HCT116 (cell line): Measurements from ENCODE around the gene HPCAL1. TPM values are rescaled to one million over a fixed set of nuclear protein-coding genes. Genes with fewer than 3 reads are reported as not detected.

Experiments
- ATAC-seq: fragments of 200-7000 bp; cut with Tn5 transposase; 2 replicates; pipeline ENCODE4 v1.9.1; 2020; ENCODE audit warnings: mild to moderate bottlenecking, moderate library complexity
- BruUV-seq: library from RNA; stranded (reverse); fragments of 400-500 nt; replicated peaks from 2 replicates; lab custom pipeline; 2021; lab: Mats Ljungman, UMichigan
- CTCF ChIA-PET: fragments of 300-600 bp; sonication (Branson Sonifier 250); formaldehyde crosslinking; loops from one replicate; lab custom pipeline; 2021; ENCODE audit warnings: antibody characterized with exemption; lab: Charles Lee
- POLR2A ChIA-PET: fragments of 300-600, 350-600 bp; sonication (Branson Sonifier 250); formaldehyde crosslinking; loops from one replicate; lab custom pipeline; 2021; ENCODE audit warnings: antibody characterized with exemption; lab: Charles Lee
- RAD21 ChIA-PET, 2 experiments: fragments of 300-600 bp; sonication (Branson Sonifier 250); formaldehyde crosslinking; loops; one replicate each; lab custom pipeline; 2023; ENCODE audit warnings: low total read pairs in 2 of 2; ENCODE audit not compliant: uncharacterized antibody in 2 of 2, unreplicated experiment in 2 of 2, low non-redundant PET in 1 of 2; lab: Charles Lee
- DNase-seq: peaks from one replicate; pipeline ENCODE4 v3.0.0-alpha.2; 2010; ENCODE audit warnings: low read depth, low spot score
- H2AFZ ChIP-seq: fragments of 200-600 bp; shearing (Covaris generic), sonication (generic); 2 replicates; pipeline ENCODE4 v1.6.1; 2017; ENCODE audit warnings: low read depth, mixed run types, mixed read lengths, antibody characterized with exemption, low read length; ENCODE audit not compliant: poor library complexity, severe bottlenecking
- H3K27ac ChIP-seq: 2 replicates; pipeline ENCODE4 v1.5.1; 2012; ENCODE audit warnings: low read depth, low read length
- H3K27me3 ChIP-seq: fragments of 200-600 bp; sonication (generic); 2 replicates; pipeline ENCODE4 v1.6.1; 2016; ENCODE audit warnings: mixed run types, low read length, mixed read lengths; ENCODE audit not compliant: insufficient read depth
- H3K36me3 ChIP-seq, 2 experiments: fragments of 200-500 bp in 1 of 2; fragments of 200-600 bp in 1 of 2; sonication (Bioruptor generic) in 1 of 2; sonication (generic) in 1 of 2; 2 replicates each; pipeline versions ENCODE4 v1.5.1 to v1.6.1; 2014 to 2016; ENCODE audit warnings: low read length in 2 of 2, inconsistent platforms in 1 of 2, mixed read lengths in 1 of 2, mixed run types in 1 of 2; ENCODE audit not compliant: insufficient read depth in 2 of 2, control insufficient read depth in 1 of 2
- H3K4me1 ChIP-seq, 2 experiments: fragments of 200-600 bp in 1 of 2; sonication (generic) in 1 of 2; 2 replicates each; pipeline versions ENCODE4 v1.5.1 to v1.6.1; 2012 to 2017; ENCODE audit warnings: low read length in 2 of 2, inconsistent platforms in 1 of 2, mild to moderate bottlenecking in 1 of 2, mixed read lengths in 1 of 2, mixed run types in 1 of 2, moderate library complexity in 1 of 2; ENCODE audit not compliant: insufficient read depth in 2 of 2, control insufficient read depth in 1 of 2
- H3K4me2 ChIP-seq: fragments of 200-600 bp; sonication (generic); 2 replicates; pipeline ENCODE4 v1.6.1; 2017; ENCODE audit warnings: mixed run types, low read length, mixed read lengths
- H3K4me3 ChIP-seq, 2 experiments: fragments of 200-600 bp in 1 of 2; sonication (generic) in 1 of 2; replicated peaks in 1 of 2; 2 replicates each; pipeline ENCODE4 v1.5.1; 2011 to 2016; ENCODE audit warnings: low read length in 2 of 2, control low read depth in 1 of 2, low read depth in 1 of 2, mild to moderate bottlenecking in 1 of 2, mixed read lengths in 1 of 2, mixed run types in 1 of 2
- H3K79me2 ChIP-seq: fragments of 200-600 bp; sonication (generic); 2 replicates; pipeline ENCODE4 v1.6.1; 2017; ENCODE audit warnings: mild to moderate bottlenecking, mixed run types, low read length, moderate library complexity, mixed read lengths; ENCODE audit not compliant: insufficient read depth
- H3K9ac ChIP-seq: fragments of 200-600 bp; sonication (generic); 2 replicates; pipeline ENCODE4 v1.6.1; 2016; ENCODE audit warnings: low read length, mixed read lengths
- H3K9me2 ChIP-seq: fragments of 200-600 bp; sonication (generic), shearing (Covaris generic); 2 replicates; pipeline ENCODE4 v1.6.1; 2017; ENCODE audit warnings: mixed run types, mild to moderate bottlenecking, moderate library complexity; ENCODE audit not compliant: insufficient read depth
- H3K9me3 ChIP-seq, 2 experiments: fragments of 200-500 bp in 1 of 2; fragments of 200-600 bp in 1 of 2; sonication (Bioruptor generic) in 1 of 2; sonication (generic) in 1 of 2; 2 replicates each; pipeline ENCODE4 v1.6.1; 2014 to 2017; ENCODE audit warnings: low read length in 2 of 2, mixed read lengths in 2 of 2, inconsistent platforms in 1 of 2, low read depth in 1 of 2, mild to moderate bottlenecking in 1 of 2, mixed run types in 1 of 2, moderate library complexity in 1 of 2; ENCODE audit not compliant: control insufficient read depth in 1 of 2, insufficient read depth in 1 of 2
- H4K20me1 ChIP-seq: fragments of 200-600 bp; sonication (generic), shearing (Covaris generic); 2 replicates; pipeline ENCODE4 v1.6.1; 2017; ENCODE audit warnings: mixed run types, mild to moderate bottlenecking, moderate library complexity; ENCODE audit not compliant: insufficient read depth
- ELF1 ChIP-seq: IDR thresholded peaks from 2 replicates; pipeline ENCODE4 v1.6.1; 2012; ENCODE audit warnings: low read depth, borderline replicate concordance
- EZH2 ChIP-seq: fragments of 200-600 bp; sonication (generic); IDR thresholded peaks from 2 replicates; pipeline ENCODE4 v1.6.1; 2017; ENCODE audit warnings: antibody characterized with exemption, mixed run types
- EZH2phosphoT487 ChIP-seq: fragments of 200-600 bp; IDR thresholded peaks from 2 replicates; pipeline ENCODE4 v1.6.1; 2018; ENCODE audit warnings: antibody characterized with exemption, borderline replicate concordance
- POLR2A ChIP-seq: IDR thresholded peaks from 2 replicates; pipeline ENCODE4 v1.7.0; 2011; ENCODE audit warnings: borderline replicate concordance; ENCODE audit not compliant: insufficient read depth, insufficient read length; ENCODE audit errors: extremely low read depth
- RAD21 ChIP-seq: IDR thresholded peaks from 2 replicates; pipeline ENCODE4 v1.6.1; 2012; ENCODE audit warnings: low read depth, mild to moderate bottlenecking
- SRF ChIP-seq: IDR thresholded peaks from 2 replicates; pipeline ENCODE4 v1.6.1; 2012; ENCODE audit warnings: low read depth
- YY1 ChIP-seq: IDR thresholded peaks from 2 replicates; pipeline ENCODE4 v1.6.1; 2011; ENCODE audit warnings: low read length, low read depth, moderate library complexity, mild to moderate bottlenecking; ENCODE audit not compliant: insufficient replicate concordance; ENCODE audit errors: extremely low read depth
- intact Hi-C: fragments of 100-400 bp; cut with micrococcal nuclease; formaldehyde crosslinking; loops from 2 replicates; pipeline ENCODE4 v1.10.0; 2022
- total RNA-seq: library from RNA; stranded (reverse); gene quantifications from one replicate; pipeline ENCODE4 v1.2.1, GENCODE V29; 2021; ENCODE audit not compliant: unreplicated experiment
- TF ChIP-seq, protein P1 (sequence below): IDR thresholded peaks from 2 replicates; pipeline ENCODE4 v1.6.1; 2012
- TF ChIP-seq, protein P2 (sequence below): IDR thresholded peaks from 2 replicates; pipeline ENCODE4 v1.6.1; 2011; ENCODE audit warnings: mild to moderate bottlenecking, low read length, moderate library complexity; ENCODE audit not compliant: insufficient replicate concordance; ENCODE audit errors: extremely low read depth

Gene HPCAL1
- total RNA-seq, 1 experiment from 2014 or later: 111 TPM

DNA sequence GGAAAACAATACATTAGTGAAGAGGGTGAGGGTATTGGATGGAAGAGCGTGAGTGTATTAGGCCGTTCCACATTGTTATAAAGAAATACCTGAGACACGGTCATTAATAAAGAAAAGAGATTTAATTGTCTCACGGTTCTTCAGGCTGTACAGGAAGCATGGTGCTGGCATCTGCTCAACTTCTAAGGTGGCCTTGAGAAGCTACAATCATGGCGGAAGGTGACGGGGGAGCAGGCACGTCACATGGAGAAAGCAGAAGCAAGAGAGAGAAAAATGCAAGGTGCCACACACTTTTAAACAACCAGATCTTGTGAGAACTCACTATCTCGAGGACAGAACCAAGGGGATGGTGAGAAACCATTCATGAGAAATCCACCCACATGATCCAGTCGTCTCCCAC, 18.2 kb downstream of the HPCAL1 start:
- Histone ChIP-seq H3K27me3 (no peaks in the 10 kb centered on the region), H3K4me3 (no peak overlapping the region), H2AFZ (no peak overlapping the region), H3K36me3 (no peaks in the 10 kb centered on the region), H3K9ac (no peak overlapping the region), H4K20me1 (no peaks in the 10 kb centered on the region), H3K4me2 (no peak overlapping the region), H3K9me2 (no peaks in the 10 kb centered on the region), H3K79me2 (peaks cover 94% of the 10 kb centered on the region), H3K4me1 (peaks cover 0 to 12% of the 10 kb centered on the region in 2 experiments; a peak in 1 of 4 replicates), H3K27ac (no peak overlapping the region), H3K9me3 (no peaks in the 10 kb centered on the region)
- ATAC-seq (no peak), DNase-seq (no peak)
- intact Hi-C loops: no loop called here
- POLR2A ChIA-PET: no interaction called here
- CTCF ChIA-PET: no interaction called here
- RAD21 ChIA-PET: no interaction called here
- BruUV-seq: no TSS peak
- no peak for TF ChIP-seq EZH2phosphoT487
- no peak for TF ChIP-seq ELF1
- TF ChIP-seq, protein P1, sequence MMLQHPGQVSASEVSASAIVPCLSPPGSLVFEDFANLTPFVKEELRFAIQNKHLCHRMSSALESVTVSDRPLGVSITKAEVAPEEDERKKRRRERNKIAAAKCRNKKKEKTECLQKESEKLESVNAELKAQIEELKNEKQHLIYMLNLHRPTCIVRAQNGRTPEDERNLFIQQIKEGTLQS: no peak
- no peak for TF ChIP-seq RAD21
- no peak for TF ChIP-seq EZH2
- no peak for TF ChIP-seq YY1
- TF ChIP-seq, protein P2, sequence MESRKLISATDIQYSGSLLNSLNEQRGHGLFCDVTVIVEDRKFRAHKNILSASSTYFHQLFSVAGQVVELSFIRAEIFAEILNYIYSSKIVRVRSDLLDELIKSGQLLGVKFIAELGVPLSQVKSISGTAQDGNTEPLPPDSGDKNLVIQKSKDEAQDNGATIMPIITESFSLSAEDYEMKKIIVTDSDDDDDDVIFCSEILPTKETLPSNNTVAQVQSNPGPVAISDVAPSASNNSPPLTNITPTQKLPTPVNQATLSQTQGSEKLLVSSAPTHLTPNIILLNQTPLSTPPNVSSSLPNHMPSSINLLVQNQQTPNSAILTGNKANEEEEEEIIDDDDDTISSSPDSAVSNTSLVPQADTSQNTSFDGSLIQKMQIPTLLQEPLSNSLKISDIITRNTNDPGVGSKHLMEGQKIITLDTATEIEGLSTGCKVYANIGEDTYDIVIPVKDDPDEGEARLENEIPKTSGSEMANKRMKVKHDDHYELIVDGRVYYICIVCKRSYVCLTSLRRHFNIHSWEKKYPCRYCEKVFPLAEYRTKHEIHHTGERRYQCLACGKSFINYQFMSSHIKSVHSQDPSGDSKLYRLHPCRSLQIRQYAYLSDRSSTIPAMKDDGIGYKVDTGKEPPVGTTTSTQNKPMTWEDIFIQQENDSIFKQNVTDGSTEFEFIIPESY: no peak
- TF ChIP-seq POLR2A: no peak

GRCh38 chr2:10321622-10322021, 18.9 kb downstream of the HPCAL1 start:
- ChIA-PET CTCF (no interaction called here), POLR2A (no interaction called here), RAD21 (no interaction called here)
- H3K36me3 ChIP-seq: no peaks in the 10 kb centered on the region
- no peaks in the 10 kb centered on the region for H3K27me3 ChIP-seq
- no peaks in the 10 kb centered on the region for H4K20me1 ChIP-seq
- TF ChIP-seq SRF (no peak), ELF1 (no peak), POLR2A (no peak), EZH2 (no peak)
- TF ChIP-seq, protein P2: no peak
- H3K79me2 ChIP-seq: peaks cover 94% of the 10 kb centered on the region
- no peak for ATAC-seq
- intact Hi-C loops: no loop called here
- H3K9ac ChIP-seq: no peak overlapping the region
- H3K27ac ChIP-seq: no peak overlapping the region
- no peak overlapping the region for H2AFZ ChIP-seq
- H3K9me3 ChIP-seq: no peaks in the 10 kb centered on the region
- no peak overlapping the region for H3K4me3 ChIP-seq
- peaks cover 0 to 16% of the 10 kb centered on the region in 2 experiments; a peak in 1 of 4 replicates for H3K4me1 ChIP-seq
- BruUV-seq: no TSS peak
- H3K4me2 ChIP-seq: no peak overlapping the region
- no peak for DNase-seq
- H3K9me2 ChIP-seq: no peaks in the 10 kb centered on the region
